HepG2 (cell line): ENCODE measurements around the gene PDE3A. TPM values are rescaled to one million over a fixed set of nuclear protein-coding genes. Genes with fewer than 3 reads are reported as not detected.

Source experiments
- CCDC6 ChIP-seq: sonication (generic); formaldehyde crosslinking; IDR thresholded peaks from 2 replicates; pipeline ENCODE4 v1.8.1; 2022; ENCODE audit warnings: mild to moderate bottlenecking, missing genetic modification reagents, moderate library complexity
- HCFC1 ChIP-seq: fragments of 150-350 bp; IDR thresholded peaks from 2 replicates; pipeline ENCODE4 v1.6.1; 2014; ENCODE audit warnings: low read depth, low read length
- KLF11 ChIP-seq: IDR thresholded peaks from 2 replicates; pipeline ENCODE4 v1.6.1; 2016; ENCODE audit warnings: missing compliant biosample characterization
- PAF1 ChIP-seq: IDR thresholded peaks from 2 replicates; pipeline ENCODE4 v1.6.1; 2016; ENCODE audit warnings: missing genetic modification reagents, missing compliant biosample characterization
- SETDB1 ChIP-seq: sonication (generic); formaldehyde crosslinking; IDR thresholded peaks from 2 replicates; pipeline ENCODE4 v1.5.1; 2020; ENCODE audit warnings: missing genetic modification reagents, mild to moderate bottlenecking, borderline replicate concordance
- SP5 ChIP-seq: IDR thresholded peaks from 2 replicates; pipeline ENCODE4 v1.6.1; 2016; ENCODE audit warnings: low read depth, borderline replicate concordance
- TEAD2 ChIP-seq: sonication (generic); formaldehyde crosslinking; IDR thresholded peaks from 2 replicates; pipeline ENCODE4 v1.9.0; 2021; ENCODE audit warnings: missing genetic modification reagents
- TP53 ChIP-seq: sonication (generic); formaldehyde crosslinking; conservative IDR thresholded peaks from 2 replicates; pipeline ENCODE4 v1.4.0; 2020; ENCODE audit warnings: missing genetic modification reagents
- XRCC5 ChIP-seq: fragments of 200-400 bp; formaldehyde crosslinking; optimal IDR thresholded peaks from 2 replicates; pipeline ENCODE3; 2017; ENCODE audit warnings: mild to moderate bottlenecking, low read length
- ZBTB42 ChIP-seq: sonication (generic); formaldehyde crosslinking; IDR thresholded peaks from 2 replicates; pipeline ENCODE4 v1.5.0; 2020; ENCODE audit warnings: mild to moderate bottlenecking, missing genetic modification reagents
- ZFP1 ChIP-seq: IDR thresholded peaks from 2 replicates; pipeline ENCODE4 v1.6.1; 2016
- ZIK1 ChIP-seq: sonication (generic); formaldehyde crosslinking; IDR thresholded peaks from 2 replicates; pipeline ENCODE4 v1.5.0; 2020; ENCODE audit warnings: mild to moderate bottlenecking, low read depth, missing genetic modification reagents, borderline replicate concordance
- ZNF512 ChIP-seq: sonication (generic); formaldehyde crosslinking; IDR thresholded peaks from 2 replicates; pipeline ENCODE4 v1.4.0; 2020; ENCODE audit warnings: mild to moderate bottlenecking, missing genetic modification reagents
- ZNF552 ChIP-seq: sonication (generic); formaldehyde crosslinking; IDR thresholded peaks from 2 replicates; pipeline ENCODE4 v1.9.0; 2022; ENCODE audit warnings: missing genetic modification reagents, mild to moderate bottlenecking, borderline replicate concordance
- ZNF563 ChIP-seq: sonication (generic); formaldehyde crosslinking; IDR thresholded peaks from 2 replicates; pipeline ENCODE4 v1.8.0; 2022; ENCODE audit warnings: mild to moderate bottlenecking, moderate library complexity, missing genetic modification reagents
- ZNF691 ChIP-seq: sonication (generic); formaldehyde crosslinking; IDR thresholded peaks from 2 replicates; pipeline ENCODE4 v1.4.0; 2020; ENCODE audit warnings: missing genetic modification reagents, low read depth, mild to moderate bottlenecking, borderline replicate concordance
- ZNF780A ChIP-seq: sonication (generic); formaldehyde crosslinking; IDR thresholded peaks from 2 replicates; pipeline ENCODE4 v1.8.0; 2022; ENCODE audit warnings: mild to moderate bottlenecking, missing genetic modification reagents, moderate library complexity
- polyA plus RNA-seq, 8 experiments: library from polyadenylated mRNA; depleted of rRNA in 3 of 8; stranded (reverse) in 7 of 8; unstranded in 1 of 8; fragments of >200 nt; fragmentation: Illumina TruSeq in 4 of 8; extraction: Trizol in 4 of 8; gene quantifications; 2 replicates each; pipeline versions ENCODE4 v1.2.1 to v1.2.3, GENCODE V29; 2011 to 2016; ENCODE audit warnings: low read depth in 4 of 8, missing spikeins in 1 of 8, mixed read lengths in 1 of 8; ENCODE audit not compliant: insufficient read depth in 1 of 8
- total RNA-seq, 5 experiments: library from RNA; depleted of rRNA; stranded (reverse); fragments of >200 nt; fragmentation: Illumina TruSeq; extraction: Trizol; gene quantifications; 2 replicates each; pipeline ENCODE4 v1.2.3, GENCODE V29; 2016; ENCODE audit warnings: low read depth in 1 of 5
- TF ChIP-seq, protein P1 (sequence below): sonication (generic); formaldehyde crosslinking; IDR thresholded peaks from 2 replicates; pipeline ENCODE4 v1.4.0; 2020; ENCODE audit warnings: mild to moderate bottlenecking, missing genetic modification reagents, borderline replicate concordance
- TF ChIP-seq, protein P2 (sequence below): sonication (generic); formaldehyde crosslinking; IDR thresholded peaks from 2 replicates; pipeline ENCODE4 v1.4.0; 2020; ENCODE audit warnings: low read depth, mild to moderate bottlenecking, missing genetic modification reagents
- TF ChIP-seq, protein P3 (sequence below): sonication (generic); formaldehyde crosslinking; IDR thresholded peaks from 2 replicates; pipeline ENCODE4 v1.5.0; 2020; ENCODE audit warnings: mild to moderate bottlenecking, missing genetic modification reagents, moderate library complexity

The PDE3A gene
- total and polyA plus RNA-seq, 2 of the 13 experiments (the other 11 are each of a cell fraction or from before 2014, with no cell fraction given), result 0.77 to 1.5 TPM

GRCh38 chr12:20629414-20630156 is 261.2 kb downstream of the PDE3A start (continued):
- TF ChIP-seq ZNF512 (CRISPR knock-in tag) (no peak), TEAD2 (CRISPR knock-in tag) (no peak), ZFP1 (CRISPR knock-in tag) (no peak), PAF1 (CRISPR knock-in tag) (no peak), ZNF563 (CRISPR knock-in tag) (no peak), TP53 (CRISPR knock-in tag) (0 out of 2 replicates have a peak, but pooled peaks have one; percentile 37), SETDB1 (no peak), ZNF552 (no peak), SP5 (CRISPR knock-in tag) (peak; percentile 89), KLF11 (CRISPR knock-in tag) (no peak), ZNF691 (CRISPR knock-in tag) (no peak), CCDC6 (CRISPR knock-in tag) (no peak), ZIK1 (CRISPR knock-in tag) (no peak), ZNF780A (no peak), XRCC5 (peak; percentile 46), HCFC1 (no peak), ZBTB42 (CRISPR knock-in tag) (no peak)
- TF ChIP-seq, protein P1, sequence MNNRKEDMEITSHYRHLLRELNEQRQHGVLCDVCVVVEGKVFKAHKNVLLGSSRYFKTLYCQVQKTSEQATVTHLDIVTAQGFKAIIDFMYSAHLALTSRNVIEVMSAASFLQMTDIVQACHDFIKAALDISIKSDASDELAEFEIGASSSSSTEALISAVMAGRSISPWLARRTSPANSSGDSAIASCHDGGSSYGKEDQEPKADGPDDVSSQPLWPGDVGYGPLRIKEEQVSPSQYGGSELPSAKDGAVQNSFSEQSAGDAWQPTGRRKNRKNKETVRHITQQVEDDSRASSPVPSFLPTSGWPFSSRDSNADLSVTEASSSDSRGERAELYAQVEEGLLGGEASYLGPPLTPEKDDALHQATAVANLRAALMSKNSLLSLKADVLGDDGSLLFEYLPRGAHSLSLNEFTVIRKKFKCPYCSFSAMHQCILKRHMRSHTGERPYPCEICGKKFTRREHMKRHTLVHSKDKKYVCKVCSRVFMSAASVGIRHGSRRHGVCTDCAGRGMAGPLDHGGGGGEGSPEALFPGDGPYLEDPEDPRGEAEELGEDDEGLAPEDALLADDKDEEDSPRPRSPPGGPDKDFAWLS, result no peak
- TF ChIP-seq, protein P2, sequence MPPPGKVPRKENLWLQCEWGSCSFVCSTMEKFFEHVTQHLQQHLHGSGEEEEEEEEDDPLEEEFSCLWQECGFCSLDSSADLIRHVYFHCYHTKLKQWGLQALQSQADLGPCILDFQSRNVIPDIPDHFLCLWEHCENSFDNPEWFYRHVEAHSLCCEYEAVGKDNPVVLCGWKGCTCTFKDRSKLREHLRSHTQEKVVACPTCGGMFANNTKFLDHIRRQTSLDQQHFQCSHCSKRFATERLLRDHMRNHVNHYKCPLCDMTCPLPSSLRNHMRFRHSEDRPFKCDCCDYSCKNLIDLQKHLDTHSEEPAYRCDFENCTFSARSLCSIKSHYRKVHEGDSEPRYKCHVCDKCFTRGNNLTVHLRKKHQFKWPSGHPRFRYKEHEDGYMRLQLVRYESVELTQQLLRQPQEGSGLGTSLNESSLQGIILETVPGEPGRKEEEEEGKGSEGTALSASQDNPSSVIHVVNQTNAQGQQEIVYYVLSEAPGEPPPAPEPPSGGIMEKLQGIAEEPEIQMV (CRISPR knock-in tag), result no peak
- TF ChIP-seq, protein P3, sequence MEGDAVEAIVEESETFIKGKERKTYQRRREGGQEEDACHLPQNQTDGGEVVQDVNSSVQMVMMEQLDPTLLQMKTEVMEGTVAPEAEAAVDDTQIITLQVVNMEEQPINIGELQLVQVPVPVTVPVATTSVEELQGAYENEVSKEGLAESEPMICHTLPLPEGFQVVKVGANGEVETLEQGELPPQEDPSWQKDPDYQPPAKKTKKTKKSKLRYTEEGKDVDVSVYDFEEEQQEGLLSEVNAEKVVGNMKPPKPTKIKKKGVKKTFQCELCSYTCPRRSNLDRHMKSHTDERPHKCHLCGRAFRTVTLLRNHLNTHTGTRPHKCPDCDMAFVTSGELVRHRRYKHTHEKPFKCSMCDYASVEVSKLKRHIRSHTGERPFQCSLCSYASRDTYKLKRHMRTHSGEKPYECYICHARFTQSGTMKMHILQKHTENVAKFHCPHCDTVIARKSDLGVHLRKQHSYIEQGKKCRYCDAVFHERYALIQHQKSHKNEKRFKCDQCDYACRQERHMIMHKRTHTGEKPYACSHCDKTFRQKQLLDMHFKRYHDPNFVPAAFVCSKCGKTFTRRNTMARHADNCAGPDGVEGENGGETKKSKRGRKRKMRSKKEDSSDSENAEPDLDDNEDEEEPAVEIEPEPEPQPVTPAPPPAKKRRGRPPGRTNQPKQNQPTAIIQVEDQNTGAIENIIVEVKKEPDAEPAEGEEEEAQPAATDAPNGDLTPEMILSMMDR (CRISPR knock-in tag), result no peak
